GM23248 (cell line): ENCODE measurements around the gene LY6G6D.

Source experiments
- EZH2 ChIP-seq: fragments of 200-600 bp; sonication (generic); IDR thresholded peaks from 2 replicates; pipeline ENCODE4 v1.6.1; 2018; ENCODE audit warnings: antibody characterized with exemption, mild to moderate bottlenecking; ENCODE audit not compliant: insufficient read depth, poor library complexity, severe bottlenecking
- EZH2phosphoT487 ChIP-seq: fragments of 200-600 bp; sonication (generic); IDR thresholded peaks from 2 replicates; pipeline ENCODE4 v1.6.1; 2018; ENCODE audit warnings: antibody characterized with exemption, moderate library complexity, mild to moderate bottlenecking, low read depth; ENCODE audit not compliant: insufficient read depth

DNA sequence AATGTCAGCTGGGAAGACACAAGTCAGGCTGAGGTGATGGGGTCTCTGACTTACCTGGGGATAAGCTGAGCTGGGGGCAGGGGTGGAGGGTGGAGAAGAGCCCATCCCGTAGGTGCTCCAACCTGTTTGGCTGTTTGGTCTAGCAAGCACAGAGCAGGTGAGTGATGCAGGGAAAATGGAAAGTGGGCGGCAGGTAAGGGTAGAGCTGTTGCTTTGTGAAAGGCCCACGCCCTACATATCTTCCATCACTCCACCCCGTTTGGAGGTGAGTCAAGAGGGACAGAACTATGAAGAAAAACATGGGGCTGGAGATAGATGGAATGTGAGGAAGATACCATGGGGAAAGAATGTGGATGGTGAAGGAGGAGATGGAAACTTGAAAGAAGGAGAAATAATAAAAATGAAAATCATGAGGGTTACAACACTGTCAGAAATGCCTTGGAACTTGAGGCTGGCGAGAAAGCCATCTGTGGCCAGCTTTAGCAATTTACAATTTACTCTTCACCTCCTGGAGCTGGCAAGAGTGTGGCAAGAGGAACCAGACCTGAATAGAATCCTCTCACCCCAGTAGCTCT is 5.1 kb downstream of the LY6G6D start:
- TF ChIP-seq EZH2 (no peak), EZH2phosphoT487 (no peak)
